ENCODE measurements around the gene B9D1.

The B9D1 gene

GRCh38 chr17:19320876-19321275 is 41.6 kb downstream of the B9D1 start:
- DNase-seq (ENCODE audit: low spot score), result no peak

- DNase-seq (ENCODE audit: low spot score), result no peak
Measured at GRCh38 chr17:19319771-19320505, 42.6 kb downstream of the B9D1 start.

GRCh38 chr17:19318611-19319010 is 43.9 kb downstream of the B9D1 start:
- no peak for DNase-seq (ENCODE audit: low spot score)

GRCh38 chr17:19317359-19318095 is 45.0 kb downstream of the B9D1 start:
- peak; percentile 80 for DNase-seq (ENCODE audit: low spot score)

- no peak for DNase-seq (ENCODE audit: low spot score)
Measured at GRCh38 chr17:19316761-19317358, 45.7 kb downstream of the B9D1 start.

- DNase-seq (ENCODE audit: low spot score), result no peak
Measured at GRCh38 chr17:19315104-19315503, 47.4 kb downstream of the B9D1 start.

GRCh38 chr17:19313746-19314651 is 48.5 kb downstream of the B9D1 start:
- DNase-seq (ENCODE audit: low spot score), result no peak

- DNase-seq (ENCODE audit: low spot score), result no peak
Measured at GRCh38 chr17:19313066-19313745, 49.3 kb downstream of the B9D1 start.

GRCh38 chr17:19312406-19312805 is 50.1 kb downstream of the B9D1 start:
- DNase-seq (ENCODE audit: low spot score), result no peak

- no peak for DNase-seq (ENCODE audit: low spot score)
Measured at GRCh38 chr17:19311421-19312215, 50.9 kb downstream of the B9D1 start.

- DNase-seq (ENCODE audit: low spot score), result no peak
Measured at GRCh38 chr17:19311016-19311415, 51.5 kb downstream of the B9D1 start.

GRCh38 chr17:19310151-19310550 is 52.4 kb downstream of the B9D1 start:
- no peak for DNase-seq (ENCODE audit: low spot score)

GRCh38 chr17:19309701-19310100 is 52.8 kb downstream of the B9D1 start:
- no peak for DNase-seq (ENCODE audit: low spot score)

GRCh38 chr17:19308398-19308797 is 54.1 kb downstream of the B9D1 start:
- DNase-seq (ENCODE audit: low spot score), result no peak

GRCh38 chr17:19307521-19307920 is 55.0 kb downstream of the B9D1 start:
- DNase-seq (ENCODE audit: low spot score), result no peak

GRCh38 chr17:19306160-19307111 is 56.1 kb downstream of the B9D1 start:
- no peak for DNase-seq (ENCODE audit: low spot score)

- no peak for DNase-seq (ENCODE audit: low spot score)
Measured at GRCh38 chr17:19305761-19306159, 56.8 kb downstream of the B9D1 start.

- no peak for DNase-seq (ENCODE audit: low spot score)
Measured at GRCh38 chr17:19305256-19305655, 57.3 kb downstream of the B9D1 start.

- no peak for DNase-seq (ENCODE audit: low spot score)
Measured at GRCh38 chr17:19304751-19305150, 57.8 kb downstream of the B9D1 start.

- DNase-seq (ENCODE audit: low spot score), result no peak
Measured at GRCh38 chr17:19304209-19304608, 58.3 kb downstream of the B9D1 start.
